ENCODE results near the gene ACAD10. TPM values are rescaled to one million over a fixed set of nuclear protein-coding genes. Genes with fewer than 3 reads are reported as not detected.

Gene ACAD10
- total RNA-seq, 1 experiment from 2014 or later = 29.1 TPM

DNA sequence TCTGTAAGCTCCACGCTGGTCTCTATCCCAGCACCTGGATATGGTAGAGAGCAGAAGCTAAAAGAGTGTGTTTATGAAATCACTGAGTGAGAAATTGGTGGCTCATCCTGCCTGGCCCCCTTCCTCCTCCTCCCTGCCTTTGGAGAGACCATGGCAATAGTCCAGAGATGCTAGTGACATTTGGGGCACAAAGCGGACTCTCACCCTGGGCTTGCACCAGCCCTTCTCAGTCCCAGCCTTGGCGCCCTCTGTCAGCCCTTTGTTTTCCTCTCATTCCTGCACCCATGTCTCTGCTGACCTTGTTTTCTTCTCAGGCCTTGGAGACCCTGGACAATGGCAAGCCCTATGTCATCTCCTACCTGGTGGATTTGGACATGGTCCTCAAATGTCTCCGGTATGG, 99.1 kb downstream of the ACAD10 start:
- no peak for DNase-seq (ENCODE audit: low spot score)
- no peak overlapping the region for H3K27ac Mint-ChIP-seq
- H3K27me3 Mint-ChIP-seq (ENCODE audit: low read depth) = no peaks in the 10 kb centered on the region
- H3K4me3 Mint-ChIP-seq = no peak overlapping the region
- POLR2A ChIA-PET = no interaction called here
- H3K4me1 Mint-ChIP-seq = no peaks in the 10 kb centered on the region
- CTCF ChIA-PET = no interaction called here
- peaks cover 37% of the 10 kb centered on the region for H3K36me3 Mint-ChIP-seq
- no peak for TF ChIP-seq TCF7 (CRISPR knock-in tag; IDR thresholded peaks at IDR 0.05; ENCODE audit: low read depth)
- TF ChIP-seq ATF1 (CRISPR knock-in tag; IDR thresholded peaks at IDR 0.05) = no peak
- TF ChIP-seq, protein P1, sequence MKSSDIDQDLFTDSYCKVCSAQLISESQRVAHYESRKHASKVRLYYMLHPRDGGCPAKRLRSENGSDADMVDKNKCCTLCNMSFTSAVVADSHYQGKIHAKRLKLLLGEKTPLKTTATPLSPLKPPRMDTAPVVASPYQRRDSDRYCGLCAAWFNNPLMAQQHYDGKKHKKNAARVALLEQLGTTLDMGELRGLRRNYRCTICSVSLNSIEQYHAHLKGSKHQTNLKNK (CRISPR knock-in tag; IDR thresholded peaks at IDR 0.05) = no peak
- TF ChIP-seq JUN (CRISPR knock-in tag; IDR thresholded peaks at IDR 0.05) = no peak
- TF ChIP-seq, protein P2, sequence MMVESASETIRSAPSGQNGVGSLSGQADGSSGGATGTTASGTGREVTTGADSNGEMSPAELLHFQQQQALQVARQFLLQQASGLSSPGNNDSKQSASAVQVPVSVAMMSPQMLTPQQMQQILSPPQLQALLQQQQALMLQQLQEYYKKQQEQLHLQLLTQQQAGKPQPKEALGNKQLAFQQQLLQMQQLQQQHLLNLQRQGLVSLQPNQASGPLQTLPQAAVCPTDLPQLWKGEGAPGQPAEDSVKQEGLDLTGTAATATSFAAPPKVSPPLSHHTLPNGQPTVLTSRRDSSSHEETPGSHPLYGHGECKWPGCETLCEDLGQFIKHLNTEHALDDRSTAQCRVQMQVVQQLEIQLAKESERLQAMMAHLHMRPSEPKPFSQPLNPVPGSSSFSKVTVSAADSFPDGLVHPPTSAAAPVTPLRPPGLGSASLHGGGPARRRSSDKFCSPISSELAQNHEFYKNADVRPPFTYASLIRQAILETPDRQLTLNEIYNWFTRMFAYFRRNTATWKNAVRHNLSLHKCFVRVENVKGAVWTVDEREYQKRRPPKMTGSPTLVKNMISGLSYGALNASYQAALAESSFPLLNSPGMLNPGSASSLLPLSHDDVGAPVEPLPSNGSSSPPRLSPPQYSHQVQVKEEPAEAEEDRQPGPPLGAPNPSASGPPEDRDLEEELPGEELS (CRISPR knock-in tag; IDR thresholded peaks at IDR 0.05) = no peak
- no peak for TF ChIP-seq IRF2 (CRISPR knock-in tag; IDR thresholded peaks at IDR 0.05; ENCODE audit: borderline replicate concordance, low read depth)
- no peak for TF ChIP-seq MXD4 (CRISPR knock-in tag; IDR thresholded peaks at IDR 0.05; ENCODE audit: borderline replicate concordance)
- TF ChIP-seq, protein P3, sequence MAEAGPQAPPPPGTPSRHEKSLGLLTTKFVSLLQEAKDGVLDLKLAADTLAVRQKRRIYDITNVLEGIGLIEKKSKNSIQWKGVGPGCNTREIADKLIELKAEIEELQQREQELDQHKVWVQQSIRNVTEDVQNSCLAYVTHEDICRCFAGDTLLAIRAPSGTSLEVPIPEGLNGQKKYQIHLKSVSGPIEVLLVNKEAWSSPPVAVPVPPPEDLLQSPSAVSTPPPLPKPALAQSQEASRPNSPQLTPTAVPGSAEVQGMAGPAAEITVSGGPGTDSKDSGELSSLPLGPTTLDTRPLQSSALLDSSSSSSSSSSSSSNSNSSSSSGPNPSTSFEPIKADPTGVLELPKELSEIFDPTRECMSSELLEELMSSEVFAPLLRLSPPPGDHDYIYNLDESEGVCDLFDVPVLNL (CRISPR knock-in tag; IDR thresholded peaks at IDR 0.05; ENCODE audit: borderline replicate concordance, low read depth) = no peak
- no peak for TF ChIP-seq GTF2I (CRISPR knock-in tag; conservative IDR thresholded peaks at IDR 0.05)
- no peak for TF ChIP-seq MYBL2 (CRISPR knock-in tag; IDR thresholded peaks at IDR 0.05)
- TF ChIP-seq, protein P4, sequence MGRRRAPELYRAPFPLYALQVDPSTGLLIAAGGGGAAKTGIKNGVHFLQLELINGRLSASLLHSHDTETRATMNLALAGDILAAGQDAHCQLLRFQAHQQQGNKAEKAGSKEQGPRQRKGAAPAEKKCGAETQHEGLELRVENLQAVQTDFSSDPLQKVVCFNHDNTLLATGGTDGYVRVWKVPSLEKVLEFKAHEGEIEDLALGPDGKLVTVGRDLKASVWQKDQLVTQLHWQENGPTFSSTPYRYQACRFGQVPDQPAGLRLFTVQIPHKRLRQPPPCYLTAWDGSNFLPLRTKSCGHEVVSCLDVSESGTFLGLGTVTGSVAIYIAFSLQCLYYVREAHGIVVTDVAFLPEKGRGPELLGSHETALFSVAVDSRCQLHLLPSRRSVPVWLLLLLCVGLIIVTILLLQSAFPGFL (CRISPR knock-in tag; IDR thresholded peaks at IDR 0.05; ENCODE audit: borderline replicate concordance) = no peak
- no peak for TF ChIP-seq JAZF1 (CRISPR knock-in tag; IDR thresholded peaks at IDR 0.05)
- TF ChIP-seq TEAD1 (CRISPR knock-in tag; IDR thresholded peaks at IDR 0.05) = no peak
- TF ChIP-seq TP53 (CRISPR knock-in tag; IDR thresholded peaks at IDR 0.05) = no peak
- TF ChIP-seq, protein P5, sequence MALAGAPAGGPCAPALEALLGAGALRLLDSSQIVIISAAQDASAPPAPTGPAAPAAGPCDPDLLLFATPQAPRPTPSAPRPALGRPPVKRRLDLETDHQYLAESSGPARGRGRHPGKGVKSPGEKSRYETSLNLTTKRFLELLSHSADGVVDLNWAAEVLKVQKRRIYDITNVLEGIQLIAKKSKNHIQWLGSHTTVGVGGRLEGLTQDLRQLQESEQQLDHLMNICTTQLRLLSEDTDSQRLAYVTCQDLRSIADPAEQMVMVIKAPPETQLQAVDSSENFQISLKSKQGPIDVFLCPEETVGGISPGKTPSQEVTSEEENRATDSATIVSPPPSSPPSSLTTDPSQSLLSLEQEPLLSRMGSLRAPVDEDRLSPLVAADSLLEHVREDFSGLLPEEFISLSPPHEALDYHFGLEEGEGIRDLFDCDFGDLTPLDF (CRISPR knock-in tag; IDR thresholded peaks at IDR 0.05) = no peak
- no peak for TF ChIP-seq ZNF423 (CRISPR knock-in tag; IDR thresholded peaks at IDR 0.05)
- no peak for TF ChIP-seq SMAD3 (CRISPR knock-in tag; IDR thresholded peaks at IDR 0.05; ENCODE audit: borderline replicate concordance)
- no peak for ATAC-seq
- no peaks in the 10 kb centered on the region for H3K9me3 Mint-ChIP-seq

DNA sequence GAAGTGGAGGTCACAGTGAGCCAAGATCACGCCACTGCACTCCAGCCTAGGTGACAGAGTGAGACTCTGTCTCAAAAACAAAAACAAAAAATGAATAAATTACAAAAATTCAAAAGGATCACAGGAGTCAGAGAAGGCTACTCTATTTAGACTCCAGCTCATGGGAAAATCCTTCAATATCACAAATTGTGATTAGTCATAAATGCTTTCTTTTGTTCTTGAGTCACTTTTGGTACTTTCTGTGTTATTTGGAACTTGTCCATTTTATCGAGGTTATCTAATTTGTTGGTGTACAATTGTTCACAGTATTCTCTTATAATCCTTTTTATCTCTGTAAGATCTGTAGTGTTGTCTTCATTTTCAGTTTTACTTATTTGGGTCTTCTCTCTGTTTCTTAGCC, 99.8 kb downstream of the ACAD10 start:
- Mint-ChIP-seq H3K9me3 (no peaks in the 10 kb centered on the region), H3K27me3 (ENCODE audit: low read depth) (no peaks in the 10 kb centered on the region), H3K27ac (no peak overlapping the region), H3K36me3 (peaks cover 36% of the 10 kb centered on the region), H3K4me3 (no peak overlapping the region), H3K4me1 (no peaks in the 10 kb centered on the region)
- no peak for DNase-seq (ENCODE audit: low spot score)
- POLR2A ChIA-PET = interaction anchor here (0.6 kb wide), 1 partner anchor 22 kb away, joined by 3 read pairs; no protein-coding TSS in a partner anchor
- no peak for ATAC-seq
- CTCF ChIA-PET = no interaction called here
- no peak for TF ChIP-seq NR1H2 (CRISPR knock-in tag; IDR thresholded peaks at IDR 0.05)
- TF ChIP-seq ZNF416 (CRISPR knock-in tag; IDR thresholded peaks at IDR 0.05) = no peak
- TF ChIP-seq, protein P6, sequence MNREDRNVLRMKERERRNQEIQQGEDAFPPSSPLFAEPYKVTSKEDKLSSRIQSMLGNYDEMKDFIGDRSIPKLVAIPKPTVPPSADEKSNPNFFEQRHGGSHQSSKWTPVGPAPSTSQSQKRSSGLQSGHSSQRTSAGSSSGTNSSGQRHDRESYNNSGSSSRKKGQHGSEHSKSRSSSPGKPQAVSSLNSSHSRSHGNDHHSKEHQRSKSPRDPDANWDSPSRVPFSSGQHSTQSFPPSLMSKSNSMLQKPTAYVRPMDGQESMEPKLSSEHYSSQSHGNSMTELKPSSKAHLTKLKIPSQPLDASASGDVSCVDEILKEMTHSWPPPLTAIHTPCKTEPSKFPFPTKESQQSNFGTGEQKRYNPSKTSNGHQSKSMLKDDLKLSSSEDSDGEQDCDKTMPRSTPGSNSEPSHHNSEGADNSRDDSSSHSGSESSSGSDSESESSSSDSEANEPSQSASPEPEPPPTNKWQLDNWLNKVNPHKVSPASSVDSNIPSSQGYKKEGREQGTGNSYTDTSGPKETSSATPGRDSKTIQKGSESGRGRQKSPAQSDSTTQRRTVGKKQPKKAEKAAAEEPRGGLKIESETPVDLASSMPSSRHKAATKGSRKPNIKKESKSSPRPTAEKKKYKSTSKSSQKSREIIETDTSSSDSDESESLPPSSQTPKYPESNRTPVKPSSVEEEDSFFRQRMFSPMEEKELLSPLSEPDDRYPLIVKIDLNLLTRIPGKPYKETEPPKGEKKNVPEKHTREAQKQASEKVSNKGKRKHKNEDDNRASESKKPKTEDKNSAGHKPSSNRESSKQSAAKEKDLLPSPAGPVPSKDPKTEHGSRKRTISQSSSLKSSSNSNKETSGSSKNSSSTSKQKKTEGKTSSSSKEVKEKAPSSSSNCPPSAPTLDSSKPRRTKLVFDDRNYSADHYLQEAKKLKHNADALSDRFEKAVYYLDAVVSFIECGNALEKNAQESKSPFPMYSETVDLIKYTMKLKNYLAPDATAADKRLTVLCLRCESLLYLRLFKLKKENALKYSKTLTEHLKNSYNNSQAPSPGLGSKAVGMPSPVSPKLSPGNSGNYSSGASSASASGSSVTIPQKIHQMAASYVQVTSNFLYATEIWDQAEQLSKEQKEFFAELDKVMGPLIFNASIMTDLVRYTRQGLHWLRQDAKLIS (CRISPR knock-in tag; IDR thresholded peaks at IDR 0.05; ENCODE audit: borderline replicate concordance) = no peak
- TF ChIP-seq NFATC4 (CRISPR knock-in tag; IDR thresholded peaks at IDR 0.05) = no peak
- TF ChIP-seq JAZF1 (CRISPR knock-in tag; IDR thresholded peaks at IDR 0.05) = no peak
- TF ChIP-seq TCF7 (CRISPR knock-in tag; IDR thresholded peaks at IDR 0.05; ENCODE audit: low read depth) = no peak
- TF ChIP-seq, protein P7, sequence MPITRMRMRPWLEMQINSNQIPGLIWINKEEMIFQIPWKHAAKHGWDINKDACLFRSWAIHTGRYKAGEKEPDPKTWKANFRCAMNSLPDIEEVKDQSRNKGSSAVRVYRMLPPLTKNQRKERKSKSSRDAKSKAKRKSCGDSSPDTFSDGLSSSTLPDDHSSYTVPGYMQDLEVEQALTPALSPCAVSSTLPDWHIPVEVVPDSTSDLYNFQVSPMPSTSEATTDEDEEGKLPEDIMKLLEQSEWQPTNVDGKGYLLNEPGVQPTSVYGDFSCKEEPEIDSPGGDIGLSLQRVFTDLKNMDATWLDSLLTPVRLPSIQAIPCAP (CRISPR knock-in tag; IDR thresholded peaks at IDR 0.05) = no peak
- TF ChIP-seq, protein P8, sequence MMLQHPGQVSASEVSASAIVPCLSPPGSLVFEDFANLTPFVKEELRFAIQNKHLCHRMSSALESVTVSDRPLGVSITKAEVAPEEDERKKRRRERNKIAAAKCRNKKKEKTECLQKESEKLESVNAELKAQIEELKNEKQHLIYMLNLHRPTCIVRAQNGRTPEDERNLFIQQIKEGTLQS (CRISPR knock-in tag; conservative IDR thresholded peaks at IDR 0.05) = no peak
- no peak for TF ChIP-seq MXD4 (CRISPR knock-in tag; IDR thresholded peaks at IDR 0.05; ENCODE audit: borderline replicate concordance)
